A549 (cell line): ENCODE data around the gene DGLUCY.

Source experiments
- KDM1A ChIP-seq: fragments of 200-600 bp; sonication (generic); IDR thresholded peaks from 2 replicates; pipeline ENCODE4 v1.6.1; 2016; ENCODE audit warnings: low read depth, mild to moderate bottlenecking
- MAX ChIP-seq: IDR thresholded peaks from 2 replicates; pipeline ENCODE4 v1.6.1; 2012
- SREBF2 ChIP-seq: fragments of 450-650 bp; IDR thresholded peaks from 2 replicates; pipeline ENCODE4 v1.6.1; 2014; ENCODE audit warnings: mild to moderate bottlenecking, moderate library complexity

DNA sequence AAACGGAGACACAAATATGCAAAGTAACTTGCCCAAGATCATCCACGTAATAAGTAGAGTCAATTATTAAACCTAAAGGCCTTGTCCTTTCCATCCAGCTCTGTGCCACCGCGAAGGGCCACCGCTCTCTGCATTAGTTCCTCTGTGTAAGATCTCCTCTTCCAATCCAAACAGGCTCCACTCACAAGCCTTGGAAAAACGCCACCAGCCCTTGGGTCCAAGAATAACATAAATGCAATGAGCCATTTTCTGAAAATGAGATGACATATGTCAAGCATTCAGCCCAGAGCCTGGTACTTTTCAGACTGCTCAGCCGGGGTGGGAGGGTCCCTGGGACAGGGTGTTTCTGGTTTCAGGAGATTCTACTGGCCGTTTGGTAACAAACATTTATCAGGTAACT lies 30.0 kb downstream of the DGLUCY start:
- TF ChIP-seq MAX, result no peak
- no peak for TF ChIP-seq KDM1A
- TF ChIP-seq SREBF2, result no peak
